SK-N-SH (cell line): ENCODE data around the gene G6PC1. TPM values are rescaled to one million over a fixed set of nuclear protein-coding genes. Genes with fewer than 3 reads are reported as not detected.
"Not testable (repeated sequence)": the region's sequence is repeated elsewhere in the genome, so short reads cannot be mapped to it uniquely, and the experiment has no call there.

ENCODE experiments used
- CTCF ChIA-PET: fragments of 300-600, 350-600 bp; formaldehyde crosslinking; extraction: SDS; loops from one replicate; lab custom pipeline; 2021; lab: Yijun Ruan, JAX
- POLR2A ChIA-PET: fragments of 350-600 bp; sonication (Branson Sonifier 250); formaldehyde crosslinking; extraction: SDS; loops from one replicate; lab custom pipeline; 2020; ENCODE audit warnings: antibody characterized with exemption, inconsistent platforms; lab: Yijun Ruan, JAX
- DNase-seq: peaks from one replicate; pipeline ENCODE4 v3.0.0; 2012
- H2AFZ ChIP-seq: fragments of 200-600 bp; sonication (generic); 2 replicates; pipeline ENCODE4 v1.8.1; 2016; ENCODE audit warnings: antibody characterized with exemption, mild to moderate bottlenecking, low read depth
- H3F3A ChIP-seq: fragments of 200-600 bp; sonication (generic); replicated peaks from 2 replicates; pipeline ENCODE3; 2016; ENCODE audit warnings: antibody characterized with exemption, mild to moderate bottlenecking; ENCODE audit not compliant: insufficient read depth
- H3K27ac ChIP-seq, 2 experiments: fragments of 200-500 bp in 1 of 2; fragments of 200-600 bp in 1 of 2; sonication (Bioruptor generic) in 1 of 2; sonication (generic), shearing (Covaris generic) in 1 of 2; 2 replicates each; pipeline versions ENCODE4 v1.5.1 to v1.6.1; 2014 to 2016; ENCODE audit warnings: low read depth in 2 of 2, inconsistent platforms in 1 of 2, low read length in 1 of 2, mild to moderate bottlenecking in 1 of 2, mixed read lengths in 1 of 2
- H3K27me3 ChIP-seq: fragments of 200-600 bp; sonication (generic), shearing (Covaris generic); 2 replicates; pipeline ENCODE4 v1.6.1; 2016; ENCODE audit warnings: mixed run types; ENCODE audit not compliant: insufficient read depth
- H3K36me3 ChIP-seq, 2 experiments: fragments of 200-500 bp in 1 of 2; fragments of 200-600 bp in 1 of 2; sonication (Bioruptor generic) in 1 of 2; sonication (generic) in 1 of 2; replicated peaks in 1 of 2; 2 replicates each; pipeline versions ENCODE3 to v1.5.1; 2014 to 2016; ENCODE audit warnings: low read length in 1 of 2, mild to moderate bottlenecking in 1 of 2; ENCODE audit not compliant: insufficient read depth in 2 of 2, control insufficient read depth in 1 of 2
- H3K4me1 ChIP-seq, 2 experiments: fragments of 200-500 bp in 1 of 2; fragments of 200-600 bp in 1 of 2; sonication (Bioruptor generic) in 1 of 2; sonication (generic), shearing (Covaris generic) in 1 of 2; 2 replicates each; pipeline versions ENCODE4 v1.5.1 to v1.6.1; 2014 to 2016; ENCODE audit warnings: low read depth in 1 of 2, low read length in 1 of 2, mixed run types in 1 of 2; ENCODE audit not compliant: insufficient read depth in 2 of 2, control insufficient read depth in 1 of 2
- H3K4me2 ChIP-seq: fragments of 200-600 bp; sonication (generic), shearing (Covaris generic); 2 replicates; pipeline ENCODE4 v1.6.1; 2017; ENCODE audit warnings: mixed run types
- H3K4me3 ChIP-seq, 2 experiments: fragments of 200-500 bp in 1 of 2; fragments of 200-600 bp in 1 of 2; sonication (Bioruptor generic) in 1 of 2; sonication (generic), shearing (Covaris generic) in 1 of 2; 2 replicates each; pipeline versions ENCODE4 v1.5.1 to v1.8.1; 2014 to 2016; ENCODE audit warnings: low read depth in 2 of 2, inconsistent platforms in 1 of 2, low read length in 1 of 2, mild to moderate bottlenecking in 1 of 2, mixed read lengths in 1 of 2, moderate library complexity in 1 of 2
- H3K79me2 ChIP-seq: fragments of 200-600 bp; sonication (generic); 2 replicates; pipeline ENCODE4 v1.8.1; 2017; ENCODE audit warnings: mild to moderate bottlenecking; ENCODE audit not compliant: insufficient read depth
- H3K9ac ChIP-seq: fragments of 200-600 bp; sonication (generic); 2 replicates; pipeline ENCODE4 v1.6.1; 2017; ENCODE audit warnings: mixed run types
- H3K9me2 ChIP-seq: fragments of 200-600 bp; sonication (generic); 2 replicates; pipeline ENCODE4 v1.6.1; 2017; ENCODE audit warnings: mixed run types
- H3K9me3 ChIP-seq: fragments of 200-600 bp; sonication (generic); 2 replicates; pipeline ENCODE4 v1.6.1; 2017; ENCODE audit warnings: mixed run types, mild to moderate bottlenecking, moderate library complexity
- H4K20me1 ChIP-seq: fragments of 200-600 bp; sonication (generic); 2 replicates; pipeline ENCODE4 v1.6.1; 2017; ENCODE audit warnings: mild to moderate bottlenecking, mixed run types; ENCODE audit not compliant: insufficient read depth
- CHD2 ChIP-seq: fragments of 150-350 bp; IDR thresholded peaks from 2 replicates; pipeline ENCODE4 v1.6.1; 2018; ENCODE audit warnings: low read length; ENCODE audit not compliant: partially characterized antibody
- CTCF ChIP-seq: fragments of 200-600 bp; sonication (generic); IDR thresholded peaks from 2 replicates; pipeline ENCODE4 v1.6.1; 2017; ENCODE audit warnings: antibody characterized with exemption, mild to moderate bottlenecking, moderate library complexity
- EZH2phosphoT487 ChIP-seq: fragments of 200-600 bp; sonication (generic); IDR thresholded peaks from 2 replicates; pipeline ENCODE4 v1.6.1; 2017; ENCODE audit warnings: low read depth, mixed run types, mild to moderate bottlenecking, antibody characterized with exemption, moderate library complexity, borderline replicate concordance
- GATA2 ChIP-seq: sonication (generic); formaldehyde crosslinking; IDR thresholded peaks from 2 replicates; pipeline ENCODE4 v1.5.0; 2020; ENCODE audit warnings: mild to moderate bottlenecking, missing genetic modification reagents
- MXI1 ChIP-seq: IDR thresholded peaks from 2 replicates; pipeline ENCODE4 v1.6.1; 2012; ENCODE audit warnings: mild to moderate bottlenecking, low read depth, low read length, improper control_type of control experiment
- NRF1 ChIP-seq: IDR thresholded peaks from 2 replicates; pipeline ENCODE4 v1.6.1; 2012; ENCODE audit warnings: low read depth, mild to moderate bottlenecking, low read length
- PBX3 ChIP-seq: IDR thresholded peaks from 2 replicates; pipeline ENCODE4; 2012
- RAD21 ChIP-seq: IDR thresholded peaks from 2 replicates; pipeline ENCODE4 v1.6.1; 2012; ENCODE audit warnings: mild to moderate bottlenecking, low read length
- RCOR1 ChIP-seq: fragments of 150-350 bp; IDR thresholded peaks from 2 replicates; pipeline ENCODE4 v1.6.1; 2017; ENCODE audit warnings: antibody characterized with exemption, low read length
- RXRA ChIP-seq: IDR thresholded peaks from 2 replicates; pipeline ENCODE4 v1.4.0; 2012; ENCODE audit warnings: low read depth, mild to moderate bottlenecking, borderline replicate concordance
- TCF12 ChIP-seq: IDR thresholded peaks from 2 replicates; pipeline ENCODE4 v1.4.0; 2012
- TEAD4 ChIP-seq: IDR thresholded peaks from 2 replicates; pipeline ENCODE4 v1.4.0; 2012; ENCODE audit warnings: mild to moderate bottlenecking, borderline replicate concordance; ENCODE audit not compliant: insufficient read depth
- USF2 ChIP-seq: fragments of 150-350 bp; IDR thresholded peaks from 2 replicates; pipeline ENCODE4 v1.6.1; 2017; ENCODE audit warnings: antibody characterized with exemption, low read length, low read depth, borderline replicate concordance
- ZBTB33 ChIP-seq: IDR thresholded peaks from 2 replicates; pipeline ENCODE4 v1.4.0; 2012; ENCODE audit warnings: low read depth, borderline replicate concordance
- WGBS: methylation state at CpG from one replicate; pipeline ENCODE4 v1.1.6; 2017; ENCODE audit warnings: low lambda C conversion rate; 5-methylcytosine and 5-hydroxymethylcytosine counted together
- polyA plus RNA-seq, 3 experiments: library from polyadenylated mRNA; depleted of rRNA; stranded (reverse); fragments of >200 nt; gene quantifications; 2 replicates each; pipeline ENCODE4 v1.2.3, GENCODE V29; 2012

Gene G6PC1
- polyA plus RNA-seq, 1 of the 3 experiments (the other 2 are of a cell fraction), result not detected

- H3K9me2 ChIP-seq, H3K27me3 ChIP-seq, DNase-seq, H4K20me1 ChIP-seq, H3K4me1 ChIP-seq, H3K27ac ChIP-seq, POLR2A ChIA-PET, H2AFZ ChIP-seq, CTCF ChIA-PET, H3K9me3 ChIP-seq, H3K4me2 ChIP-seq, H3K9ac ChIP-seq, H3F3A ChIP-seq, H3K36me3 ChIP-seq, H3K79me2 ChIP-seq, H3K4me3 ChIP-seq: not testable (repeated sequence)
- 83% methylated on average over 6 of the region's 8 CpGs for WGBS
These were observed 44.1 kb upstream of the G6PC1 start for GRCh38 chr17:42856516-42856915.

- CTCF ChIA-PET, result no interaction called here
- no peak overlapping the region for H3K9ac ChIP-seq
- no peaks in the 10 kb centered on the region for H3K4me1 ChIP-seq
These were observed 43.2 kb upstream of the G6PC1 start for GRCh38 chr17:42857389-42857788.

GRCh38 chr17:42865638-42866094 is 34.9 kb upstream of the G6PC1 start:
- H3K36me3 ChIP-seq, result no peaks in the 10 kb centered on the region
- no peak overlapping the region for H3K4me3 ChIP-seq
- no peak for DNase-seq
- no peak overlapping the region for H3K9ac ChIP-seq
- no peaks in the 10 kb centered on the region for H4K20me1 ChIP-seq
- no peaks in the 10 kb centered on the region for H3K9me2 ChIP-seq
- 52% methylated on average over 7 of the region's 7 CpGs for WGBS
- H3K27me3 ChIP-seq, result peaks cover 40% of the 10 kb centered on the region
- H3K9me3 ChIP-seq, result peaks cover 3% of the 10 kb centered on the region; the same call in 1 of the 2 replicates
- POLR2A ChIA-PET, result no interaction called here
- H2AFZ ChIP-seq, result no peak overlapping the region
- H3K79me2 ChIP-seq, result no peaks in the 10 kb centered on the region
- CTCF ChIA-PET, result interaction anchor here (1.0 to 1.3 kb wide), 3 partner anchors 12 to 22 kb away, joined by 3 read pairs; partner anchors contain the start of gene AOC2
- H3K4me1 ChIP-seq, result no peaks in the 10 kb centered on the region
- H3K27ac ChIP-seq, result no peak overlapping the region
- H3F3A ChIP-seq, result no peaks in the 10 kb centered on the region
- no peak overlapping the region for H3K4me2 ChIP-seq
- TF ChIP-seq CTCF, result no peak
- no peak for TF ChIP-seq MXI1
- no peak for TF ChIP-seq EZH2phosphoT487
- TF ChIP-seq USF2, result no peak
- TF ChIP-seq TEAD4, result no peak
- TF ChIP-seq RXRA, result no peak
- TF ChIP-seq PBX3, result no peak
- TF ChIP-seq CHD2, result no peak
- TF ChIP-seq RCOR1, result no peak
- no peak for TF ChIP-seq GATA2
- no peak for TF ChIP-seq NRF1

More at GRCh38 chr17:42857389-42857788, 43.2 kb upstream of the G6PC1 start:
- Histone ChIP-seq H3K79me2 (no peaks in the 10 kb centered on the region), H3K27ac (no peak overlapping the region), H3K27me3 (peaks cover 5% of the 10 kb centered on the region; the same call in 1 of the 2 replicates), H3K9me3 (no peaks in the 10 kb centered on the region), H4K20me1 (no peaks in the 10 kb centered on the region), H3F3A (no peaks in the 10 kb centered on the region), H3K36me3 (no peaks in the 10 kb centered on the region), H3K4me2 (no peak overlapping the region), H3K4me3 (no peak overlapping the region), H2AFZ (no peak overlapping the region), H3K9me2 (no peaks in the 10 kb centered on the region)
- no peak for DNase-seq
- TF ChIP-seq NRF1 (no peak), RCOR1 (no peak), RAD21 (no peak), ZBTB33 (no peak), TCF12 (no peak)
- 86% methylated on average over 1 of the region's 1 CpG for WGBS
- POLR2A ChIA-PET, result no interaction called here
